SK-N-SH treated with all-trans-retinoic acid at 6 μM for 48 hours (cell line): ENCODE results near the gene CKLF.
A peak's percentile ranks its signal among the peaks of the same experiment; 100 is the strongest.

Source experiments
- ATAC-seq: fragments of 200-7000 bp; cut with Tn5 transposase; 3 replicates; pipeline ENCODE4 v1.9.1; 2020; ENCODE audit warnings: mild to moderate bottlenecking, moderate library complexity
- ARNTL ChIP-seq: fragments of 450-650 bp; formaldehyde crosslinking; IDR thresholded peaks from 2 replicates; pipeline ENCODE4 v1.5.0; 2020; ENCODE audit warnings: low read depth, mild to moderate bottlenecking, moderate library complexity, borderline replicate concordance
- BACH2 ChIP-seq: fragments of 250-450 bp; sonication (Bioruptor Pico); IDR thresholded peaks from 2 replicates; pipeline ENCODE4 v1.9.0; 2021; ENCODE audit warnings: mild to moderate bottlenecking, borderline replicate concordance
- CREB5 ChIP-seq: fragments of 250-450 bp; sonication (Bioruptor Pico); IDR thresholded peaks from 2 replicates; pipeline ENCODE4 v1.5.1; 2020; ENCODE audit warnings: low read depth, mild to moderate bottlenecking, moderate library complexity
- CSDC2 ChIP-seq: fragments of 250-450 bp; sonication (Bioruptor Pico); IDR thresholded peaks from 2 replicates; pipeline ENCODE4 v1.5.0; 2020; ENCODE audit warnings: mild to moderate bottlenecking, moderate library complexity
- CSRNP3 ChIP-seq: fragments of 250-450 bp; sonication (Bioruptor Pico); IDR thresholded peaks from 2 replicates; pipeline ENCODE4 v1.5.1; 2021; ENCODE audit warnings: mild to moderate bottlenecking, moderate library complexity
- ESRRG ChIP-seq: fragments of 250-450 bp; sonication (Bioruptor Pico); IDR thresholded peaks from 2 replicates; pipeline ENCODE4 v1.6.1; 2021; ENCODE audit warnings: mild to moderate bottlenecking
- GLIS3 ChIP-seq: fragments of 250-450 bp; sonication (Bioruptor Pico); IDR thresholded peaks from 2 replicates; pipeline ENCODE4 v1.5.0; 2020; ENCODE audit warnings: mild to moderate bottlenecking, moderate library complexity
- ISL1 ChIP-seq: fragments of 250-450 bp; sonication (Bioruptor Pico); IDR thresholded peaks from 2 replicates; pipeline ENCODE4 v2.1.2; 2022; ENCODE audit warnings: mild to moderate bottlenecking, moderate library complexity
- OSR1 ChIP-seq: fragments of 250-450 bp; sonication (Bioruptor Pico); IDR thresholded peaks from 2 replicates; pipeline ENCODE4 v1.8.0; 2022; ENCODE audit warnings: moderate library complexity, mild to moderate bottlenecking, inconsistent platforms
- PPARA ChIP-seq: fragments of 250-450 bp; sonication (Bioruptor Pico); IDR thresholded peaks from 2 replicates; pipeline ENCODE4 v1.5.0; 2020; ENCODE audit warnings: mild to moderate bottlenecking, borderline replicate concordance
- RARB ChIP-seq: fragments of 250-450 bp; sonication (Bioruptor Pico); IDR thresholded peaks from 2 replicates; pipeline ENCODE4 v1.8.0; 2021; ENCODE audit warnings: mild to moderate bottlenecking, moderate library complexity
- SNAI2 ChIP-seq: fragments of 250-450 bp; sonication (Bioruptor Pico); IDR thresholded peaks from 2 replicates; pipeline ENCODE4 v1.5.0; 2020; ENCODE audit warnings: mild to moderate bottlenecking, moderate library complexity
- TCF4 ChIP-seq: fragments of 250-450 bp; sonication (Bioruptor Pico); IDR thresholded peaks from 2 replicates; pipeline ENCODE4 v1.8.0; 2021; ENCODE audit warnings: mild to moderate bottlenecking, moderate library complexity, borderline replicate concordance
- TOX ChIP-seq: fragments of 250-450 bp; sonication (Bioruptor Pico); IDR thresholded peaks from 2 replicates; pipeline ENCODE4 v1.8.0; 2021; ENCODE audit warnings: mild to moderate bottlenecking, moderate library complexity, borderline replicate concordance
- TSHZ2 ChIP-seq: fragments of 250-450 bp; sonication (Bioruptor Pico); IDR thresholded peaks from 2 replicates; pipeline ENCODE4 v1.5.0; 2020; ENCODE audit warnings: mild to moderate bottlenecking, moderate library complexity
- ZC3H10 ChIP-seq: fragments of 250-450 bp; sonication (Bioruptor Pico); IDR thresholded peaks from 2 replicates; pipeline ENCODE4 v1.5.1; 2021; ENCODE audit warnings: mild to moderate bottlenecking, moderate library complexity
- ZFP3 ChIP-seq: fragments of 250-450 bp; sonication (Bioruptor Pico); IDR thresholded peaks from 2 replicates; pipeline ENCODE4 v1.5.0; 2020; ENCODE audit warnings: mild to moderate bottlenecking, moderate library complexity
- ZFP30 ChIP-seq: fragments of 450-650 bp; formaldehyde crosslinking; IDR thresholded peaks from 2 replicates; pipeline ENCODE4 v1.5.0; 2022; ENCODE audit warnings: mild to moderate bottlenecking, moderate library complexity
- ZNF565 ChIP-seq: fragments of 450-650 bp; formaldehyde crosslinking; conservative IDR thresholded peaks from 2 replicates; pipeline ENCODE4 v1.5.0; 2020; ENCODE audit warnings: low read depth, mild to moderate bottlenecking, moderate library complexity
- ZNF8 ChIP-seq: fragments of 450-650 bp; formaldehyde crosslinking; IDR thresholded peaks from 2 replicates; pipeline ENCODE4 v1.5.0; 2020; ENCODE audit warnings: mild to moderate bottlenecking, moderate library complexity

CKLF gene

GRCh38 chr16:66510298-66510697, 42.1 kb upstream of the CKLF start (continued):
- TF ChIP-seq CREB5 (CRISPR knock-in tag) (no peak), PPARA (no peak), ISL1 (no peak), BACH2 (CRISPR knock-in tag) (no peak), CSDC2 (CRISPR knock-in tag) (no peak), GLIS3 (CRISPR knock-in tag) (no peak)

GRCh38 chr16:66510711-66511601, 41.4 kb upstream of the CKLF start:
- ATAC-seq = peak; percentile 3; the same call in 2 of the 3 replicates
- TF ChIP-seq TCF4 (CRISPR knock-in tag) (no peak), SNAI2 (CRISPR knock-in tag) (0 out of 2 replicates have a peak, but pooled peaks have one; percentile 24), ZNF8 (CRISPR knock-in tag) (no peak), ISL1 (no peak)

- peak; percentile 72 for ATAC-seq
- TF ChIP-seq GLIS3 (CRISPR knock-in tag) (0 out of 2 replicates have a peak, but pooled peaks have one; percentile 13), ESRRG (CRISPR knock-in tag) (no peak), ISL1 (peak; percentile 53), ZFP3 (CRISPR knock-in tag) (peak; percentile 48; the same call in 1 of the 2 replicates)
Observed at GRCh38 chr16:66511602-66512271, 40.6 kb upstream of the CKLF start.

GRCh38 chr16:66512272-66513110, 39.9 kb upstream of the CKLF start:
- no peak for ATAC-seq
- TF ChIP-seq CSRNP3 (CRISPR knock-in tag) (no peak), OSR1 (CRISPR knock-in tag) (no peak), TSHZ2 (CRISPR knock-in tag) (no peak), TCF4 (CRISPR knock-in tag) (no peak), TOX (CRISPR knock-in tag) (no peak), ARNTL (CRISPR knock-in tag) (no peak), ZNF8 (CRISPR knock-in tag) (no peak), CREB5 (CRISPR knock-in tag) (no peak), RARB (CRISPR knock-in tag) (no peak), GLIS3 (CRISPR knock-in tag) (no peak), ZFP3 (CRISPR knock-in tag) (no peak), ISL1 (no peak), ESRRG (CRISPR knock-in tag) (no peak), ZFP30 (CRISPR knock-in tag) (no peak), ZNF565 (CRISPR knock-in tag) (no peak), ZC3H10 (no peak), PPARA (no peak)
